GM18508 (cell line): ENCODE measurements around the gene ANKFN1.
"Not testable (repeated sequence)": the region's sequence is repeated elsewhere in the genome, so short reads cannot be mapped to it uniquely, and the experiment has no call there.

Source experiments
- ATAC-seq: cut with Tn5 transposase; IDR thresholded peaks from one replicate; pipeline ENCODE4 v1.9.1; 2021; ENCODE audit warnings: moderate number of reproducible peaks; ENCODE audit not compliant: insufficient read depth, unreplicated experiment

ANKFN1 gene

DNA sequence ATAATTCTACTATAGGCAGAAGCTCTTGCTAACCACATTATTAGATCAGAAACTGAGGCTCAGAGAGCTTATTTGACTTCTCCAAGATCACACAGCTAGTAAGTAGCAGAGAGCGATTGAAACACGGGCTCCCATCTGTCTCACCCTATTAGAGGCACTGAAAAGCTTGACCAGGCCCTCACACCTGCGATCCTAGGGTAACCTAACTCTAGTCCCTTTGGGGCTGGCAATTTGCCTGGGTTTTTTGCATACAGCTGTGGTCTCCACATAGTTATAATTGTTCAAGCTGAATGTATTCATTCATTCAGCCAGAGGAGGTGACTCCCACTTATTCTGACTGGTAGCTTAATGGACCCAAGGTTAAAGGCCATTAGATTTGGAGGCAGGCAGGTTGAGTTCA lies 121.2 kb downstream of the ANKFN1 start:
- no peak for ATAC-seq

DNA sequence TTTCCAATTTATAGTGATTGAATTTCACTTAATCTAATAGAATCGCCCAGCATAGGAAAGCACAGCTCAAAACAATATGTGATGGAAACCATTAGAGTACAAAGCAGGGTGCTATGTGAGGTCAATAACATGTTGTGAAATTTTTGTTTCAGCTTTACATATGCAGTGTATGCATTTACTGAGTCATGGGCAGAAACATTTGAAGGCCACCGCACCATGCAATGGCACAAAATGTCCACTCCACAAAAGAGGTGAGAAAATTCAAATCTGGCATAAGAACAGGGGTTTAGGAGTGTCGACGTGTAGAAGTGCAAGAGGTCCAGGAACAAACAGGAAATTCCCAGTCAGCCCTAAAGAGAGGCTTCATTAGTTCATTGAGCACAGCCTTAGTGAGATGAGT lies 131.2 kb downstream of the ANKFN1 start:
- ATAC-seq = no peak

DNA sequence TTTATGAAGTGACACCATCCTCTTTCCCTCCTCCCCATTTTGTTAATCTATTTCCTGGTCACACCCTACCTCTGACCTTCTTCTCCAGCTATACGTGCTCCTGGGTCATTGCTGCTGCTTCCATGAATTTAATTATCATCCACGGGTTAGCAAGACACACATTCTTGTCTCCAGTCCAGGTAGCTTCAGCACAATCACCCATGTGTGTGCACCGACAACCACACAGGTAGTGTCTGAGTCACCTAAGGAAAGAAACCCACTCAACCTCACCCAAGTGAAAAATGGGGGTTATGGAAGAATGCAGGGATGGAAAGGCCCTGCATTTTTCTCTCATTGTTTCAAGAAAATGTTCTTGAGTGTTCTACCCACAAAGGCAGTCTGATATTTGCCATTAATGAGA lies 135.5 kb downstream of the ANKFN1 start:
- ATAC-seq = not testable (repeated sequence)

DNA sequence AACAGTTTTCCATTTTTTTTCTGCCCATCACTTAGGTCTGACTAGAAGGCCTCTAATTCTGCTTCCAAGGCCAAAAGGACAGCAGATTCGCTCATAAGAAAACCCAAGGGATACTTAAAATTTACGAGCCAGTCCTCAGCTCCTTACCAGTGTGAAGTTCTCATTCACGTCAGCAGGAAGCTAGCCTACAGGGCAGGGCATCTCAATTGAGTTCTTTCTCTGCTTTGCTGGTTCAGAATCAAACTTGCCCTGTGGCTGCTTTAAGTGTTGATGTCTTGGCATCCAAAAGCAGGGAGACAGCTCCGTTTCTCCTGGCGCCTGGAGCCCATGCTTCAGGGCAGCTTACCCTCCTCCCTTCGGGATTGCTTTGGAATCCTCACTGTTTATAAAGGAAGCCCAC lies 136.0 kb downstream of the ANKFN1 start:
- no peak for ATAC-seq

DNA sequence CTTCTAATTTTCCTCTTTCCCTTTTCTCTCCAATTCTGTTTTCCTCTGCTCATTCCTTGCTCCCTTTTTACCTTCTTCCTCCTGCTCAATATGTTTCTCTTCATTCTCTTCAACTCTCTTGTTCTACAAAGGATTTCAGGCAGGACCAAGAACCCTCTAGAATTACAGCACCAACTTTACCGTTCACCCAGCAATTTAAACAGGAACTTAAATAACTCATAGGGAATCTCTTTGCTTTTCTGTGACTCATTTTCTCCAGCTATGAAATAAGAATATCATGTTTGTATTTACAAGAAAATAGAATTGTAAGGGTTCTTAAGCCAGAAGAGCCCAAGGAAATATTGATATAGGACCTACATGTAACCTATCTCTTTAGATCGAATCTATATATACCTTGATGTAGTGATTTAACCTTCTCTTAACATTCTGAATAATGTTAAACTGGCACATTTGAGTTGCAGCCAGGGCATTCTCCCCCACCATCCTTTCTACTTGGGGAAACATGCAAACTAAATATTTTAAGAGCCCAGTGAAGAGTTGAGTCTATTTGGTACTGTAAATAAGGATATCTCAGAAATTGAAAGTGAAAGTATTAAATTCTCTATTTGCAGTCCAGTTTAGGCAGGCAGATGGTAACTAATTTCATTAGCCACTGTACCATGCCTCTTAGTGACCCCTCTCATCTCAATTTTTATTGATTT lies 137.0 kb downstream of the ANKFN1 start:
- no peak for ATAC-seq

DNA sequence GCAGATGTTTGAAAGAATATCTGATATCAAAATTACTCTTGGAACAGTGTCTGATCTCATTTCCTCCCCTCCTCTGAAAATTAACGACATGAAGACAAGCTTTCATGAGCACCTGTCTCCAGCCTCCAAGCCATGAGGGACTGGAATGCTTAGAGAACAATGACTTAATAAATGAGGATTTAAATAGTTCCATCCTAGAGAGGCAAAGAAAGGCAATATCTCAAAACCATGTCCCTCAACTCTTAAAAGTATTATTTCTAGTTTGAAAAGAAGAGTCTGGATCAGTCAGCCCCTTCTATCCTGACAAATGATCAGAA lies 137.5 kb downstream of the ANKFN1 start:
- ATAC-seq = no peak

DNA sequence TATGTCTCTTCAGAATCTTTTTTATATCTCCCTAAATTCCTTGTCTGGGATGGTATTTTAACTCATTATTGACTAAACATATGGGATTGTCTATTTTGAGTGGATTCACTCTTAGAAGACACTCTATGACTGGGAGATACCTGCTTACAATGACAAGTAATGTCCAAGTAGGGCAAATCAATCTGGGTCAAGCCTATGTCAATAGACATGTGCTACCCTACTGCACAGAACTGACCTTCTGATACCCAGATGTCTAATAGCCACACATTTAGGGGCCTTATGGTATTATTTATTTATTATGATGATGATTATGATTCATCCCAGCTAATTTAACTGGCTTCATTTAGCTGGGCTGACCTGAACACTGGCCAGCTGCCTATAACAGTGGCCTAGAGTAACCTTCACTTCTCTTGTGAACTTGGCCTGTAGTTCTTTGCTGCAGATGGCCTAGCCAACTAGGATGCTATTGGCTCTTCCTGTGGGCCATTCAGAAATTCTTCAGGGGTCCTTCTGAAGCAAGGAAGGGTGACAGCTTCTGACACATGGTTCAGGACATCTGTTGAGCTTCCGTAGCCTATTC lies 138.0 kb downstream of the ANKFN1 start:
- ATAC-seq = no peak

DNA sequence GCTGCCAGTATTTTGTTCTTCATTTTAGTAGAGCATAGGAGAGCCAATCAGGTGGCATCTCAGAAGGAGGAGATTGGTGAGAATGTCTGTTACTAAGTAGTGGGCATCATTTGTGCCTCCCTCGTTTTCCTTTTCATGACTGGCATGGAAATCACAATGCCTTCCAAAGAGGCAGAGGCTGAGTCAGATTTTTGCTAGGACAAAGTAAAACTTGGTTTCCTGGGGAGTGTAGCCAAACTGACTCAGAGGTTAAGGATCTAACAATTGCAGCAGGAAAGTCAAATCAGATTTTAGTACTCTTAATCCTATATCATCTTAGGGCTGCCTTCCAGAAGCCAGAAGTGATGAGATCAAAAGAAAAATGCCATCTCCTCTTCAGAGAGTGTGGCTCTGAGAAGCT lies 138.7 kb downstream of the ANKFN1 start:
- no peak for ATAC-seq

DNA sequence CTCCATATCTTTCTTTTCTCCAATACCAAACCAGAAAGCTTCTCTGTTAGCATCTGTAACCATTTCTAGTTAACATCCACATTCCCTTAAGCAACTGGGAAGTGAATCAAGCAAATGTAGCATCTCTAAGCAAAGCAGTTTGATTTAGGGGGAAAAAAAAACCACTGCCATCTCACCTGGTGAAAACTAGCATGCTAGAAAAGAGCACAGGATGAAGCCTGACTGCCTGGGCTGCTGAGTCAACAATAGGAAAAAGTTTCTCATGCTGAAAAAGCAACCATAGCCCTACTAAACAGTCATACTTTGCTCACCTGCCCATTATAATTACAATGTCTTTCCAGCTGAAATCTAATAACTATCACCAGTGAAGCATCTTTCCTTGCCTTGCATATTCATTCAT lies 139.3 kb downstream of the ANKFN1 start:
- ATAC-seq = no peak

DNA sequence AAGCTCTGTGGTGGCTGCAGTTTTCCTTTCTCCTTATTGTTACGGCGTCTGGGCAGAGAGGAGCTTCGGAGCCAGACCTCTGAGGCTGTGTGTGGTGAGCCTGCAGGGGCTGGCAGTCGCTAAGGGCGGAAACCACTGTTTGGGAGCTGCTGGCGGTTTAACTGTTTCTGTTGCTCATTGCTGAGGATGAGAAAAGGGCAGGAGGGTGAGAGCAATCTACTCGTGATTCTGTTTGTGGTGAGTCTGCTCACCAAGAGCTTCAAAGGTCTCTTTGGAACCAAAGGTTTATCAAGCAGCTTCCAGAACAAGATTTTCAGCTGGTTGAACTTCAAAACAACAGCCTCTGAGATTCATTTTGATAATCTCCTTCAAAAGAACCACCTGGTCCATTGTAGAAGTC lies 143.9 kb downstream of the ANKFN1 start:
- ATAC-seq = no peak

DNA sequence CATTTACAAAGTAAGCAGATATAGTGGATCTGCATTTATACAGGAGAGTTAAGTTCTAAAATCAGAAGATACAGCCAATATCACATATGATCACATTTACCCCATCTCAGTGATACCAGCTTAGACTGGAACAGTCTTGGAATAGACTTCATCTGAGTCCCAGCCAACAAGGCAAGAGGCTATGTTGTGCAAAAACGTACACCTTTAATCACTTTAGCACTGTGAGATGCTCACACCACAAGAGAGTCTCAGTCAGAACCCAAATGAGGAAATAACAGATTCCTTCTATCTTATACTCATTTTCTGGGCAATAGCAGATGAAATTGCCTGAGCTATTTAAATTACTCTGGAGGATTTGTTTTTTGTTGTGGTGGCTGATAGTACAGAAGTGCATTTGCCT lies 145.6 kb downstream of the ANKFN1 start:
- no peak for ATAC-seq

DNA sequence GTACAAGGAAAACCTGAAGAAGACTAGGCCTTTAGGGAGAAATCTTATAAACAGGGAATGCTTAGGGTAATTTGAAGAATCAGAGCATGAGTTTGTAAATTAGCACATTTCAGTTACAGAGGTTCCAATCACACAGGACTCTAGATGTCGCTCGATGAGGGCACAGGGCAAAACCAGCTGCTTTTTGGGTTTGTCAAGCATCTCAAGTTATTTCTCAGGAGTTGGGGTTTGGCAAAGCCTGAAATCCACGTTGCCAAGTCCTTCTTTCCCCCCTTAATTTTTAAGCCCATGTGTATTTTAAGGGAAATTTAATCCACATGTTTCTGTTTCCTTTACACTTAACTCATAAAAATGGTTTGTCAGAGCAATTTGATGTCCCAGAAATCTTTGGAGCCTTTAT lies 146.9 kb downstream of the ANKFN1 start:
- no peak for ATAC-seq

DNA sequence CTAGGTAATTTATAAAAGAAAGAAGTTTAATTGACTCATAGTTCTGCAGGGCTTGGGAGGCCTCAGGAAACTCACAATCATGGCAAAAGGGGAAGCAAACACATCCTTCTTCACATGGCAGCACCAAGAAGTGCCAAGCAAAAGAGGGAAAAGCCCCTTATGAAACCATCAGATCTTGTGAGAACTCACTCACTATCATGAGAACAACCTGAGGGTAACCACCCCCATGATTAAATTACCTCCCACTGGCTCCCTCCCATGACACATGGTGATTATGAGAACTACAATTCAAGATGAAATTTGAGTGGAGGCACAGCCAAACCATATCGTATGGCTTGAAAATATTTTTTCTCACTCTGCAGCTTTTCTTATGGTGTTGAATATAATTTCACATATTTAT lies 151.7 kb downstream of the ANKFN1 start:
- ATAC-seq = no peak

DNA sequence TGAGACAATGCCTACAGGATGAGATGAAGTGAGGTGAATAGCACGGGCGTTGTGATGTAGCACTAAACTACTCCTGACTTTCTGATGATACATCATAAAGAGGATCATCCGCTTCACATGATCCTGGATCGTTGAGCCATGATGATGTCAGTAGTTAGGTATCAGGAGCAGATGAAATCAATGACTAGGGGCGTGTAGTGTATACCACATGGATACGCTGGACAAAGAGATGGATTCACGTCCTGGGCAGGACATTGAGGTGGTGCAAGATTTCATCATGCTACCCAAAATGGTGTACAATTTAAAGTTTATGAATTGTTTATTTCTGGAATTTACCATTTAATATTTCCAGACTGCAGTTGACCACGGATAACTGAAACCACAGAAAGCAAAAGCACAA lies 156.6 kb downstream of the ANKFN1 start:
- ATAC-seq = no peak

DNA sequence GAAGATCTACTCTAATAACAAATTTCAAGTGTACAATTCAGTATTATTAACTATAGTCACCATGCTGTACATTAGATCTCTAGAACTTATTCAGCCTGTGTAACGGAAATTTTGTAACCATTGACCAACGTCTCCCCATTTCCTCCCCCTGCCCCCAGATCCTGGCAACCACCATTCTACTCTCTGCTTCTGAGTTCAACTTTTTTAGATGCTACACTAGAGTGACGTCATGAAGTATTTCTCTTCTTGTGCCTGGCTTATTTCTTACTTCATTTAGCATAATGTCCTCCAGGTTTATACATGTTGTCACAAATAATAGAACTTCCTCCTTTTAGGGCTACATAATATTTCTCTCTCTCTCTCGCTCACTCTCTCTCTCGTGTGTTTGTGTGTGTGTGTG lies 157.5 kb downstream of the ANKFN1 start:
- ATAC-seq = no peak

DNA sequence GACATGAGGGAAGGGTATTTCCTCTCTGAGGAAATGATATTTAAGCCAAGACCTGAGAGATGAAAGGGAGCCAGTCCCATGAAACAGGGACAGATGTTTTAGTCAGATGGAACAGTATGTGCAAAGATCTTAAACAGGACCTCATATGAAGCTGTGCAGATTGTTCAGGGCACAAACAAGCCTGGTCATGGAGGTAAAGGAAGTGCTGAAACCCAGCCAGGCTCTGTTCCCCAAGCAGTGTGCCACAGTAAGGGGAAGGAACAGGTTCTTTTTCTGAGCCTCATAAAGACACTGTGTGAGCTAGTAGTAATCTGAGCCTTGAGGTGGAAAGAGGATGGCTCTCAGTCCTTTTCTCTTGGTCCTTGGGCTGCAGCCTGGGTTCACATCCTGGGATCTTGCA lies 159.9 kb downstream of the ANKFN1 start:
- ATAC-seq = no peak

DNA sequence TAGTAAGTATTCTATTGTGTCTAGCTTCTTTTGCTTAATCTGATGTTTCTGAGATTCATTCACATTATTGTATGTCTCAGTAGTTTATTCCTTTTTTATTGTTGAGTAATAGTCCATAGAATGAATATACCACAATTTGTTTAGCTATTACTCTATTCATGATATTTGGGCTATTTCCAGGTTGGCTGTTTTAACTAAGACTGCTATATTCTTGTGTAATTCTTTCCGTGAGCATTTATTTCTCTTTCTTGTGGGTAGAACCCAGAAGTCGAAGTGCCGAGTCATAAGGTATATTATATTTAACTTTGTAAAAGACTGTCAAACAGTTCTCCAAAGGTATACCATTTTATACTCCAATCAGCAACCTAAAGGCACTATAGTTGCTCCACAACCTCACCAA lies 160.8 kb downstream of the ANKFN1 start:
- ATAC-seq = no peak

DNA sequence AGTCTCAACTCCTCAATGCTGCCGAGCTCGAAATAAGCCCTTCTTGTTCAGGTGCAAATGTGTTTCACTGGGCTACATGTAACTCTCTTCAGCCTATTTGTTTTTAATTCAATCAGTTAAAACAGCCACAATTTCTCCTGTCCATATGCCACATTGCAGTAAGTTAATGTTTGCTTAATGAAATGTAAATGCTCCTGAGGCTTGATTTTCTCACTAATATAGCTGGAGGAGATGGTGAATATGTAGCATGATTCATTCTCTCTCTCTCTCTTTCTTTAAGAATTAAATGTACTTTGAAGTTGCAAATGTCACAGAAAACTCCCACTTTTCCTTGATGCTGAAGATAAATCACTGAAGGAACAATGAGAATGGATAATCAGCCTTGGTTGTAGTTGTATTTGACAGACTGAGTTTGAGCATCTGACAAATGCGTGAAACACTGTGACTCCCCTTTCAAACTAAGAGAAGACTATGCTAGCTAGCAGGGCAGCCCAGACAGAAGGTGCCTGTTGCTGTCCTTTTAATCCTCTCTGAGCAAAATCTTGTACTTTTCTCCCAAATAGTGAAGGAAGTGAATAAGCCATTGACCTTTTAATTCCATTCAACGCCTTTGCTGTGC lies 161.8 kb downstream of the ANKFN1 start:
- no peak for ATAC-seq

DNA sequence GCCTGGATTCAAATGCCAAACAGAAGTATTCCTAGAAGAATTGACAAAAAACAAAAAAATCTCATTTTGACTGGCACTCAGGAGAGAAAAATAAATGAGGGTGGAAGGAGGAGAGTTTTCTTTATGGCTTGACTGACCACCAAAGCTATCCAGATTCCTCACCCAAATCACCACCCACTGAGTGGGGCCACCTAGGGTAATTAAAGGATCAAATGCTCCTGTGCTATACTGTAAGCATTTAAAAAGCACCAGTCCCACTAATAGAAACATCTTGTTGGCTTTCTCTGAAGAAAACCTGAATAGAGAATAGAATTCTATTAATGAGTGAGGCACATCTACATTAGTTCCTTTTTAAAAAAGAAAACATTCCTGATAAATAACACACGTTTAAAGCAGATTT lies 163.3 kb downstream of the ANKFN1 start:
- no peak for ATAC-seq

DNA sequence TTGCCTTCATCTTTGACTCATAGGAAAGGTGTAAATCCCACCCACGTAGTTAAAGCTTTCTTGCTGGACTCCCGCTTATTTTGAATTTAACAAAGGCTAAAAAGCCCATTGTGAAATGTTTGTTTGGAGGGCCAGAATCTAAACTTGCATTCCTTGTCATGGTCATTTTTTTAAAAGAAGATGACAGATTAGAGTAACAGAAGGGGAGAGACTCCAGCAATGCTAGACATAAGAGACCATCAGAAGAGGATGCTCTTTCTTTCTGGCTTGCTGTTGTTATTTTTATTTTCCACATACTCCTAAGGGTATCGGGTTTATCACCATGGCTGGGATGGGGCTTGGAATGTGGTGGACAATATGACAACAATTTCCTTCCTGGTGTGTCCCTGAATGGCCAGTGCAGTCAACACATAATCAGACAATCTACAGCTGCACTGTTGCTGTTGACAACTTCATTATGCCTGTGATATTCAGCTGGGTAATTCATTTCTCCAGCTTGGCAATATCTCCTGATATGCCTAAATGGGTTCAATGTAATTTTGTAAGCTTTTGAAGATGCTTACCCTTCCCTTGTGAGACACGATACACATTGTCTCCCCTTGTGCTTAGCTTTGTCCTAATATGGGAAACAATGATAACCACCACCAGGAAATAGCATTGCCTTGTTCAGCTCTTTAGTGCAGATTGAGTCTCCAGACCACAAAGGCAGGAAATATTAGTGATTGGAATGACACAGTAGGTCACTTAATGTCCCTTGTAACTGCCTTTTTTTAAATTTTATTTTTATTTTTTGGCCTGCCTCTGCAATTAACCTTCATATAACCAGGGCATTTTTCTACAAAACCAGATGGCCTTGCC lies 164.3 kb downstream of the ANKFN1 start:
- no peak for ATAC-seq

DNA sequence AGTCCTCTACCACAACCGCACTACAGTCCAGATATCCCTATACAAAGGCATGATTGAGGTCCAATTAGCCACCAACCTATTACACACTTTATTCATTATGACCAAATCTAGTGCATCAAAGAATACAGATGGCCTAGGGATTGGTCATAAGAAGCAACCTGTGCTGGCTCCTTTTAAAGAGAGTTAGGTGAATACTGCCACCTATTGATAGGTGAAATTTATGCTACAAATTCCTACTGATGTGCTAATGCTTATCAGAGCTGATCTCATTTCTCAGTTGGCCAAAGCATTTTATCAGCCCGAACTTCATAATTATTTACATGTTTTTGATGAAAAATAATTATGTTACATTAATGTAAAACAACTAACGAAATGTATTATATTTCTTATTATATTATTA lies 166.3 kb downstream of the ANKFN1 start:
- ATAC-seq = no peak
